ENCODE measurements around the gene PLEKHO2. TPM values are rescaled to one million over a fixed set of nuclear protein-coding genes. Genes with fewer than 3 reads are reported as not detected.

The PLEKHO2 gene
- total and polyA plus RNA-seq, 2 experiments from 2014 or later, result 30.7 to 35.3 TPM

DNA sequence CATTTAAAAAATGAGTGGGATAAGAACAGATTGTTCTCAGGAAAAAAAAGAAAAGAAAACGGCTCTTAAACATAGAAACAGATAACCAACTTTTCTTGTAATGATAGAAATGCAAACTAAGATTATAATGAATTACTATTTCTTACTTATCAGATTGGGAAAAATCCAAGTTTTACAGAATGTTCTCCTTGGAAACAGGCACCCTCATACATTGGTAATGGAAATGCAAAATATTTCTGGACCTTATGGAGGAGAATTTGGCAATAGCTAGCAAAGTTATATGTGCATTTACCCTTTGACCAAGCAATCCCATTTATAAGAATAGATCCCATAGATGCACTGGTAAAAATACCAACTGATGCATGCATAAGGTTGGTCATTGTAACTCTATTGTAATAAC, 66.3 kb downstream of the PLEKHO2 start:
- H3K9me2 ChIP-seq (ENCODE audit: insufficient read depth), result no peaks in the 10 kb centered on the region
- H3K4me1 ChIP-seq (ENCODE audit: insufficient read depth), result no peaks in the 10 kb centered on the region
- DNase-seq, result no peak
- H3K9ac ChIP-seq, result no peak overlapping the region
- no peaks in the 10 kb centered on the region for H3F3A ChIP-seq (ENCODE audit: insufficient read depth)
- H2AFZ ChIP-seq, result no peak overlapping the region
- H3K9me3 ChIP-seq (ENCODE audit: low read depth), result no peaks in the 10 kb centered on the region
- no peaks in the 10 kb centered on the region for H4K20me1 ChIP-seq (ENCODE audit: insufficient read depth)
- TF ChIP-seq EZH2phosphoT487 (IDR thresholded peaks at IDR 0.05; ENCODE audit: insufficient read depth, low read depth) (no peak), EZH2 (IDR thresholded peaks at IDR 0.05; ENCODE audit: insufficient read depth, poor library complexity, severe bottlenecking) (no peak)
- in situ Hi-C loops (cut with MboI), result loop anchor here (10.0 kb wide), 1 partner anchor 173 kb away; no protein-coding TSS in a partner anchor
- no peak overlapping the region for H3K4me3 ChIP-seq
- no peak overlapping the region for H3K4me2 ChIP-seq (ENCODE audit: unreplicated experiment)
- WGBS, 2 experiments (ENCODE audit: low coverage in 1 of 2, low lambda C conversion rate in 2 of 2, missing lambda C conversion rate in 2 of 2), result 56 to 70% methylated on average over 1 of the region's 1 CpG
- H3K79me2 ChIP-seq (ENCODE audit: insufficient read depth), result no peaks in the 10 kb centered on the region
- no peak overlapping the region for H3K27ac ChIP-seq
- H3K36me3 ChIP-seq (ENCODE audit: low read depth), result no peaks in the 10 kb centered on the region
- no peaks in the 10 kb centered on the region for H3K27me3 ChIP-seq (replicated peaks; ENCODE audit: insufficient read depth)

DNA sequence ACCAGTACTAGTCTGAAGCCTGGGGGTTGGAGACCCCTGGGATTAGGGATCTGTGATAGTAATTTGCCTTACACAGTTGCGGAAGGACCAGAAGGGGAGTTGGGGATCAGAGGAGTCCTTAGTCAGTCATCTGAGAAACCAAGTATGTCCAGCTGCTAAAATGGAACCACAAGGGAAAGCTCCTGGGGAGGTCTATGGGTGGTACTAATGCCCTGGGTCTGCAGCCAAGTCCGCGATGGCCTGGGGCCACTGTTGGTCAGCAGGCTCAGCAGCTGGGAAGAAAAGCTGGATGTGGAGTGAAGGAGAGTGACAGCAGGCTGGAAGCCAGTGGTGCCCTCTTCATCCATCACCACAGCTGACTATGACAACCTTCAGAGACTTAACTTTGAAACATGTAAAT, 67.8 kb downstream of the PLEKHO2 start:
- Histone ChIP-seq H3K4me3 (no peak overlapping the region), H3K4me2 (ENCODE audit: unreplicated experiment) (no peak overlapping the region), H3K9me3 (ENCODE audit: low read depth) (no peaks in the 10 kb centered on the region), H3F3A (ENCODE audit: insufficient read depth) (no peaks in the 10 kb centered on the region), H3K27ac (no peak overlapping the region), H4K20me1 (ENCODE audit: insufficient read depth) (no peaks in the 10 kb centered on the region), H3K27me3 (replicated peaks; ENCODE audit: insufficient read depth) (no peaks in the 10 kb centered on the region), H3K79me2 (ENCODE audit: insufficient read depth) (no peaks in the 10 kb centered on the region), H3K36me3 (ENCODE audit: low read depth) (no peaks in the 10 kb centered on the region), H2AFZ (no peak overlapping the region), H3K9me2 (ENCODE audit: insufficient read depth) (no peaks in the 10 kb centered on the region), H3K9ac (no peak overlapping the region), H3K4me1 (ENCODE audit: insufficient read depth) (no peaks in the 10 kb centered on the region)
- WGBS, 2 experiments (ENCODE audit: low coverage in 1 of 2, low lambda C conversion rate in 2 of 2, missing lambda C conversion rate in 2 of 2), result 98 to 100% methylated on average over 3 of the region's 3 CpGs
- in situ Hi-C loops (cut with MboI), result loop anchor here (10.0 kb wide), 1 partner anchor 175 kb away; no protein-coding TSS in a partner anchor
- TF ChIP-seq EZH2 (IDR thresholded peaks at IDR 0.05; ENCODE audit: insufficient read depth, poor library complexity, severe bottlenecking) (no peak), EZH2phosphoT487 (IDR thresholded peaks at IDR 0.05; ENCODE audit: insufficient read depth, low read depth) (no peak)
- no peak for DNase-seq

GRCh38 chr15:64911311-64912186, 69.8 kb downstream of the PLEKHO2 start, which contains the start of gene ANKDD1A:
TSS of gene ANKDD1A (plus strand) at chr15:64911902. CDS start at chr15:64911931, 29 bp downstream.
- Histone ChIP-seq H3K9ac (peak within 1 kb of the TSS; percentile 36; the same call in 1 of the 2 replicates), H3K9me3 (ENCODE audit: low read depth) (no peaks in the 10 kb centered on the region), H3K27ac (no peak within 1 kb of the TSS), H3F3A (ENCODE audit: insufficient read depth) (no peaks in the 10 kb centered on the region), H3K4me2 (ENCODE audit: unreplicated experiment) (peak within 1 kb of the TSS; percentile 76), H3K27me3 (replicated peaks; ENCODE audit: insufficient read depth) (no peaks in the 10 kb centered on the region), H2AFZ (peak within 1 kb of the TSS; percentile 67), H3K4me3 (peak within 1 kb of the TSS; percentile 66), H3K79me2 (ENCODE audit: insufficient read depth) (no peaks in the 10 kb centered on the region), H3K36me3 (ENCODE audit: low read depth) (no peaks in the 10 kb centered on the region), H3K9me2 (ENCODE audit: insufficient read depth) (no peaks in the 10 kb centered on the region), H3K4me1 (ENCODE audit: insufficient read depth) (no peaks in the 10 kb centered on the region), H4K20me1 (ENCODE audit: insufficient read depth) (no peaks in the 10 kb centered on the region)
- 5 to 9% methylated on average over 38 to 42 of the region's 72 CpGs for WGBS, 2 experiments (ENCODE audit: low coverage in 1 of 2, low lambda C conversion rate in 2 of 2, missing lambda C conversion rate in 2 of 2)
- no peak for TF ChIP-seq EZH2 (IDR thresholded peaks at IDR 0.05; ENCODE audit: insufficient read depth, poor library complexity, severe bottlenecking)
- TF ChIP-seq EZH2phosphoT487 (IDR thresholded peaks at IDR 0.05; ENCODE audit: insufficient read depth, low read depth), result no peak
- in situ Hi-C loops (cut with MboI), result no loop called here
- DNase-seq, result peak; percentile 75

GRCh38 chr15:64912379-64913325, 70.9 kb downstream of the PLEKHO2 start:
- Histone ChIP-seq H3K27me3 (replicated peaks; ENCODE audit: insufficient read depth) (no peaks in the 10 kb centered on the region), H3K36me3 (ENCODE audit: low read depth) (no peaks in the 10 kb centered on the region), H3K27ac (no peak overlapping the region), H4K20me1 (ENCODE audit: insufficient read depth) (no peaks in the 10 kb centered on the region), H3K4me3 (no peak overlapping the region), H3K4me1 (ENCODE audit: insufficient read depth) (no peaks in the 10 kb centered on the region), H3K9me2 (ENCODE audit: insufficient read depth) (no peaks in the 10 kb centered on the region), H3K4me2 (ENCODE audit: unreplicated experiment) (no peak overlapping the region), H3F3A (ENCODE audit: insufficient read depth) (no peaks in the 10 kb centered on the region), H3K79me2 (ENCODE audit: insufficient read depth) (no peaks in the 10 kb centered on the region), H3K9me3 (ENCODE audit: low read depth) (no peaks in the 10 kb centered on the region), H2AFZ (no peak overlapping the region), H3K9ac (no peak overlapping the region)
- 95 to 96% methylated on average over 15 of the region's 15 CpGs for WGBS, 2 experiments (ENCODE audit: low coverage in 1 of 2, low lambda C conversion rate in 2 of 2, missing lambda C conversion rate in 2 of 2)
- DNase-seq, result no peak
- in situ Hi-C loops (cut with MboI), result no loop called here
- TF ChIP-seq EZH2phosphoT487 (IDR thresholded peaks at IDR 0.05; ENCODE audit: insufficient read depth, low read depth) (no peak), EZH2 (IDR thresholded peaks at IDR 0.05; ENCODE audit: insufficient read depth, poor library complexity, severe bottlenecking) (no peak)
